Measurements from ENCODE around the gene PARL. TPM values are rescaled to one million over a fixed set of nuclear protein-coding genes. Genes with fewer than 3 reads are reported as not detected.

Gene PARL
- total and polyA plus RNA-seq, 2 donors (not counting 1 experiment from before 2014, with no cell fraction given), result 23.5 to 46.7 TPM

DNA sequence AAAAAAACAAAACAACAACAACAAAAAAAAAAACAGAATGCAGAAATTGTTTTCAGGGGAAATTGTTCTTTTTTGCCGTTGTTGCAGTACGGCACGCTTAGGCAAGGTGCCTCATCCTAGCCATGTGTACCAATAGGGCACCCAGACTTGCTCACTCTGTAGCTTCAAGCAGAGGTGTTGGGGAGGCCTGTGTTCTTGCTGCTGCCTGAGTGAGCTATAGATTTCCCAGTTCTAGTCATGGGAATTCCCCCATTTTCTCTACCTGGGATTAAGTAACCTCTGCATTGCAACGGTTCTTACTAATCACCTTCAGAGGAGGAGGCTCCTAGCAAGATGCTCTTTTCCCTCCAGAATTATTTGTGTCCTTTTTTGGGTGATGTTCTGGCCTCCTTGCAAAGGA is 12.9 kb upstream of the PARL start:
- no peak for ATAC-seq (ENCODE audit: low read depth)
- ChIA-PET CTCF (interaction anchor here (0.6 to 7.4 kb wide), 10 partner anchors 8 to 644 kb away, joined by 3 to 84 read pairs (median 4); partner anchors contain the start of genes ABCC5, EEF1AKMT4 and PARL), POLR2A (no interaction called here)
- H3K4me2 ChIP-seq (replicated peaks; ENCODE audit: low read depth, low read length, poor library complexity, severe bottlenecking), result no peak overlapping the region
- Mint-ChIP-seq H3K9me3 (ENCODE audit: insufficient read depth) (peaks cover 4% of the 10 kb centered on the region), H3K4me3 (no peak overlapping the region), H3K27ac (no peak overlapping the region), H3K4me1 (no peaks in the 10 kb centered on the region), H3K27me3 (peaks cover 43% of the 10 kb centered on the region)
- no peak overlapping the region for H3K4me3 ChIP-seq (ENCODE audit: control extremely low read depth in 1 of 5, extremely low read depth in 1 of 5, insufficient read depth in 1 of 5, low read depth in 2 of 5, low read length in 4 of 5)
- no peak overlapping the region for H3K27ac ChIP-seq (ENCODE audit: low read length in 2 of 2)
- no peak overlapping the region for H2AFZ ChIP-seq (ENCODE audit: insufficient read depth, low read depth, low read length, poor library complexity, severe bottlenecking)
- no peaks in the 10 kb centered on the region for H3K36me3 ChIP-seq (replicated peaks in 1 of 2; ENCODE audit: control extremely low read depth in 1 of 2, control insufficient read depth in 1 of 2, extremely low read depth in 1 of 2, insufficient read depth in 2 of 2, low read length in 1 of 2)
- TF ChIP-seq, protein P1, sequence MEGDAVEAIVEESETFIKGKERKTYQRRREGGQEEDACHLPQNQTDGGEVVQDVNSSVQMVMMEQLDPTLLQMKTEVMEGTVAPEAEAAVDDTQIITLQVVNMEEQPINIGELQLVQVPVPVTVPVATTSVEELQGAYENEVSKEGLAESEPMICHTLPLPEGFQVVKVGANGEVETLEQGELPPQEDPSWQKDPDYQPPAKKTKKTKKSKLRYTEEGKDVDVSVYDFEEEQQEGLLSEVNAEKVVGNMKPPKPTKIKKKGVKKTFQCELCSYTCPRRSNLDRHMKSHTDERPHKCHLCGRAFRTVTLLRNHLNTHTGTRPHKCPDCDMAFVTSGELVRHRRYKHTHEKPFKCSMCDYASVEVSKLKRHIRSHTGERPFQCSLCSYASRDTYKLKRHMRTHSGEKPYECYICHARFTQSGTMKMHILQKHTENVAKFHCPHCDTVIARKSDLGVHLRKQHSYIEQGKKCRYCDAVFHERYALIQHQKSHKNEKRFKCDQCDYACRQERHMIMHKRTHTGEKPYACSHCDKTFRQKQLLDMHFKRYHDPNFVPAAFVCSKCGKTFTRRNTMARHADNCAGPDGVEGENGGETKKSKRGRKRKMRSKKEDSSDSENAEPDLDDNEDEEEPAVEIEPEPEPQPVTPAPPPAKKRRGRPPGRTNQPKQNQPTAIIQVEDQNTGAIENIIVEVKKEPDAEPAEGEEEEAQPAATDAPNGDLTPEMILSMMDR (IDR thresholded peaks at IDR 0.05), result no peak
- no peak for TF ChIP-seq EZH2 (IDR thresholded peaks at IDR 0.05; ENCODE audit: borderline replicate concordance, insufficient read depth, low read depth, low read length, poor library complexity, severe bottlenecking)
- no peak for DNase-seq
- no peak overlapping the region for H3K9ac ChIP-seq (ENCODE audit: low read length)
- H3K4me1 ChIP-seq (ENCODE audit: control insufficient read depth in 2 of 2, insufficient read depth in 2 of 2, low read length in 2 of 2), result peaks cover 0 to 2% of the 10 kb centered on the region in 2 donors
- H3K79me2 ChIP-seq (ENCODE audit: control insufficient read depth, insufficient read depth, low read length), result no peaks in the 10 kb centered on the region
- intact Hi-C loops (cut with micrococcal nuclease), result no loop called here
- no peaks in the 10 kb centered on the region for H3K9me3 ChIP-seq (ENCODE audit: control extremely low read depth in 1 of 3, control insufficient read depth in 2 of 3, insufficient read depth in 1 of 3, low read length in 2 of 3)
- H3K27me3 ChIP-seq (replicated peaks in 1 of 4; ENCODE audit: control extremely low read depth in 1 of 4, control insufficient read depth in 3 of 4, insufficient read depth in 4 of 4, low read length in 3 of 4), result peaks cover 0 to 12% (median 0%) of the 10 kb centered on the region in 4 experiments
- no peaks in the 10 kb centered on the region for H4K20me1 ChIP-seq (ENCODE audit: control insufficient read depth, insufficient read depth, low read length, poor library complexity, severe bottlenecking)
- WGBS (ENCODE audit: insufficient coverage), result 90% methylated on average over 3 of the region's 4 CpGs

DNA sequence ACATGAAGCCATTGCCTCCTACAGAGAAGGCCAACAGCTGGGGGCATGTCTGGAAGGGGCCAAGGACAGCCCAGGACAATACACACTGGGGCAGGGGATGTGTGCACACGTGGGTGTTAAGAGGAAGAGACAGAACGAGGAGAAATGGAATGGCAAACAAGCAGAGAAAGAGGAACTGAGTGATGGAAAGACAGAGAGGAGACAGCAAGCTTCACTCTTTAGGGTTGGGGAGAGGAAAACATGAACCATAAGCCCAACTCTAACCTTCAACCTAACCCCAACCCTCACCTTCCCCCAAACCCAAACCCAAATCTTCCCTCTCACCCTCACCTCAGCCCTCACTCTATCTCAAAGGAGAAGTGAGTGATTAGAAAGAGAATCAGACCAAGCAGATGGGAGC is 11.9 kb upstream of the PARL start:
- DNase-seq (no peak), ATAC-seq (ENCODE audit: low read depth) (no peak)
- Mint-ChIP-seq H3K9me3 (ENCODE audit: insufficient read depth) (peaks cover 4% of the 10 kb centered on the region), H3K4me1 (no peaks in the 10 kb centered on the region), H3K27me3 (peaks cover 44% of the 10 kb centered on the region), H3K4me3 (no peak overlapping the region), H3K27ac (no peak overlapping the region)
- Histone ChIP-seq H3K9me3 (ENCODE audit: control extremely low read depth in 1 of 3, control insufficient read depth in 2 of 3, insufficient read depth in 1 of 3, low read length in 2 of 3) (no peaks in the 10 kb centered on the region), H4K20me1 (ENCODE audit: control insufficient read depth, insufficient read depth, low read length, poor library complexity, severe bottlenecking) (no peaks in the 10 kb centered on the region), H2AFZ (ENCODE audit: insufficient read depth, low read depth, low read length, poor library complexity, severe bottlenecking) (no peak overlapping the region), H3K27ac (ENCODE audit: low read length in 2 of 2) (no peak overlapping the region), H3K4me2 (replicated peaks; ENCODE audit: low read depth, low read length, poor library complexity, severe bottlenecking) (no peak overlapping the region), H3K36me3 (replicated peaks in 1 of 2; ENCODE audit: control extremely low read depth in 1 of 2, control insufficient read depth in 1 of 2, extremely low read depth in 1 of 2, insufficient read depth in 2 of 2, low read length in 1 of 2) (no peaks in the 10 kb centered on the region), H3K9ac (ENCODE audit: low read length) (no peak overlapping the region), H3K4me3 (ENCODE audit: control extremely low read depth in 1 of 5, extremely low read depth in 1 of 5, insufficient read depth in 1 of 5, low read depth in 2 of 5, low read length in 4 of 5) (no peak overlapping the region), H3K27me3 (replicated peaks in 1 of 4; ENCODE audit: control extremely low read depth in 1 of 4, control insufficient read depth in 3 of 4, insufficient read depth in 4 of 4, low read length in 3 of 4) (peaks cover 0 to 11% (median 0%) of the 10 kb centered on the region in 4 experiments), H3K79me2 (ENCODE audit: control insufficient read depth, insufficient read depth, low read length) (no peaks in the 10 kb centered on the region), H3K4me1 (ENCODE audit: control insufficient read depth in 2 of 2, insufficient read depth in 2 of 2, low read length in 2 of 2) (peaks cover 0 to 2% of the 10 kb centered on the region in 2 donors)
- TF ChIP-seq EZH2 (IDR thresholded peaks at IDR 0.05; ENCODE audit: borderline replicate concordance, insufficient read depth, low read depth, low read length, poor library complexity, severe bottlenecking), result no peak
- TF ChIP-seq, protein P1 (IDR thresholded peaks at IDR 0.05), result no peak
- intact Hi-C loops (cut with micrococcal nuclease), result no loop called here
- no CpG with 5 or more reads among the region's 2 CpGs for WGBS (ENCODE audit: insufficient coverage)
- CTCF ChIA-PET, result interaction anchor here (0.9 to 7.4 kb wide), 9 partner anchors 9 to 645 kb away, joined by 3 to 84 read pairs (median 10); partner anchors contain the start of genes ABCC5, EEF1AKMT4, PARL and VWA5B2
- POLR2A ChIA-PET, result no interaction called here
